ENCODE results near the gene CCDC120.
A peak's percentile ranks its signal among the peaks of the same experiment; 100 is the strongest.

The CCDC120 gene

GRCh38 chrX:49066278-49066677 lies 7.5 kb downstream of the CCDC120 start:
- Histone ChIP-seq H3K4me3 (ENCODE audit: low read length) (no peak overlapping the region), H3K27me3 (ENCODE audit: control insufficient read depth, insufficient read depth, low read length) (no peaks in the 10 kb centered on the region), H3K4me1 (ENCODE audit: control insufficient read depth, insufficient read depth, low read length) (no peaks in the 10 kb centered on the region), H3K9ac (ENCODE audit: low read length) (no peak overlapping the region), H3K36me3 (ENCODE audit: control insufficient read depth, insufficient read depth, low read length) (no peaks in the 10 kb centered on the region), H3K9me3 (ENCODE audit: control insufficient read depth, low read length) (no peaks in the 10 kb centered on the region)

GRCh38 chrX:49066690-49067089 lies 7.9 kb downstream of the CCDC120 start:
- Histone ChIP-seq H3K36me3 (ENCODE audit: control insufficient read depth, insufficient read depth, low read length) (no peaks in the 10 kb centered on the region), H3K27me3 (ENCODE audit: control insufficient read depth, insufficient read depth, low read length) (no peaks in the 10 kb centered on the region), H3K9ac (ENCODE audit: low read length) (no peak overlapping the region), H3K4me1 (ENCODE audit: control insufficient read depth, insufficient read depth, low read length) (peaks cover 1% of the 10 kb centered on the region), H3K4me3 (ENCODE audit: low read length) (no peak overlapping the region), H3K9me3 (ENCODE audit: control insufficient read depth, low read length) (no peaks in the 10 kb centered on the region)

- Histone ChIP-seq H3K9ac (ENCODE audit: low read length) (no peak overlapping the region), H3K4me3 (ENCODE audit: low read length) (no peak overlapping the region), H3K4me1 (ENCODE audit: control insufficient read depth, insufficient read depth, low read length) (peaks cover 7% of the 10 kb centered on the region), H3K27me3 (ENCODE audit: control insufficient read depth, insufficient read depth, low read length) (no peaks in the 10 kb centered on the region), H3K36me3 (ENCODE audit: control insufficient read depth, insufficient read depth, low read length) (no peaks in the 10 kb centered on the region), H3K9me3 (ENCODE audit: control insufficient read depth, low read length) (no peaks in the 10 kb centered on the region)
Observed at GRCh38 chrX:49067285-49068120, 8.7 kb downstream of the CCDC120 start.

- Histone ChIP-seq H3K36me3 (ENCODE audit: control insufficient read depth, insufficient read depth, low read length) (no peaks in the 10 kb centered on the region), H3K4me3 (ENCODE audit: low read length) (no peak overlapping the region), H3K9ac (ENCODE audit: low read length) (no peak overlapping the region), H3K4me1 (ENCODE audit: control insufficient read depth, insufficient read depth, low read length) (peaks cover 15% of the 10 kb centered on the region), H3K27me3 (ENCODE audit: control insufficient read depth, insufficient read depth, low read length) (no peaks in the 10 kb centered on the region), H3K9me3 (ENCODE audit: control insufficient read depth, low read length) (no peaks in the 10 kb centered on the region)
Observed at GRCh38 chrX:49069038-49069437, 10.2 kb downstream of the CCDC120 start.

GRCh38 chrX:49070988-49071387 lies 12.2 kb downstream of the CCDC120 start:
- Histone ChIP-seq H3K9ac (ENCODE audit: low read length) (no peak overlapping the region), H3K36me3 (ENCODE audit: control insufficient read depth, insufficient read depth, low read length) (no peaks in the 10 kb centered on the region), H3K4me3 (ENCODE audit: low read length) (no peak overlapping the region), H3K4me1 (ENCODE audit: control insufficient read depth, insufficient read depth, low read length) (peaks cover 18% of the 10 kb centered on the region), H3K27me3 (ENCODE audit: control insufficient read depth, insufficient read depth, low read length) (no peaks in the 10 kb centered on the region), H3K9me3 (ENCODE audit: control insufficient read depth, low read length) (no peaks in the 10 kb centered on the region)

- Histone ChIP-seq H3K9me3 (ENCODE audit: control insufficient read depth, low read length) (no peaks in the 10 kb centered on the region), H3K4me3 (ENCODE audit: low read length) (no peak overlapping the region)
Observed at GRCh38 chrX:49071877-49072711, 13.3 kb downstream of the CCDC120 start.

GRCh38 chrX:49072712-49073095 lies 13.9 kb downstream of the CCDC120 start:
- Histone ChIP-seq H3K4me1 (ENCODE audit: control insufficient read depth, insufficient read depth, low read length) (peaks cover 18% of the 10 kb centered on the region), H3K36me3 (ENCODE audit: control insufficient read depth, insufficient read depth, low read length) (no peaks in the 10 kb centered on the region), H3K9ac (ENCODE audit: low read length) (peak overlapping the region; percentile 8), H3K4me3 (ENCODE audit: low read length) (no peak overlapping the region), H3K27me3 (ENCODE audit: control insufficient read depth, insufficient read depth, low read length) (no peaks in the 10 kb centered on the region), H3K9me3 (ENCODE audit: control insufficient read depth, low read length) (no peaks in the 10 kb centered on the region)

More at GRCh38 chrX:49071877-49072711, 13.3 kb downstream of the CCDC120 start:
- peaks cover 18% of the 10 kb centered on the region for H3K4me1 ChIP-seq (ENCODE audit: control insufficient read depth, insufficient read depth, low read length)
- no peaks in the 10 kb centered on the region for H3K36me3 ChIP-seq (ENCODE audit: control insufficient read depth, insufficient read depth, low read length)
- H3K9ac ChIP-seq (ENCODE audit: low read length): peak overlapping the region; percentile 8
- no peaks in the 10 kb centered on the region for H3K27me3 ChIP-seq (ENCODE audit: control insufficient read depth, insufficient read depth, low read length)

- peak within 1 kb of the TSS; percentile 34 for H3K9ac ChIP-seq (ENCODE audit: low read length)
- H3K9me3 ChIP-seq (ENCODE audit: control insufficient read depth, low read length): no peaks in the 10 kb centered on the region
- peaks cover 23% of the 10 kb centered on the region for H3K4me1 ChIP-seq (ENCODE audit: control insufficient read depth, insufficient read depth, low read length)
- no peaks in the 10 kb centered on the region for H3K36me3 ChIP-seq (ENCODE audit: control insufficient read depth, insufficient read depth, low read length)
- peak within 1 kb of the TSS; percentile 60 for H3K4me3 ChIP-seq (ENCODE audit: low read length)
- no peaks in the 10 kb centered on the region for H3K27me3 ChIP-seq (ENCODE audit: control insufficient read depth, insufficient read depth, low read length)
Observed at GRCh38 chrX:49073601-49074575, 15.1 kb downstream of the CCDC120 start, which contains the start of gene PRAF2. Gene PRAF2, minus strand, starts transcription at chrX:49074002. Its CDS starts 15 bp downstream, at chrX:49073987.

GRCh38 chrX:49075347-49075746 lies 16.5 kb downstream of the CCDC120 start:
- H3K36me3 ChIP-seq (ENCODE audit: control insufficient read depth, insufficient read depth, low read length): no peaks in the 10 kb centered on the region
- no peak overlapping the region for H3K4me3 ChIP-seq (ENCODE audit: low read length)
- peaks cover 25% of the 10 kb centered on the region for H3K4me1 ChIP-seq (ENCODE audit: control insufficient read depth, insufficient read depth, low read length)
- H3K27me3 ChIP-seq (ENCODE audit: control insufficient read depth, insufficient read depth, low read length): no peaks in the 10 kb centered on the region
- no peak overlapping the region for H3K9ac ChIP-seq (ENCODE audit: low read length)
- no peaks in the 10 kb centered on the region for H3K9me3 ChIP-seq (ENCODE audit: control insufficient read depth, low read length)

GRCh38 chrX:49077941-49078340 lies 19.1 kb downstream of the CCDC120 start:
- H3K9me3 ChIP-seq (ENCODE audit: control insufficient read depth, low read length): no peaks in the 10 kb centered on the region
- H3K36me3 ChIP-seq (ENCODE audit: control insufficient read depth, insufficient read depth, low read length): no peaks in the 10 kb centered on the region
- H3K27me3 ChIP-seq (ENCODE audit: control insufficient read depth, insufficient read depth, low read length): no peaks in the 10 kb centered on the region
- H3K4me1 ChIP-seq (ENCODE audit: control insufficient read depth, insufficient read depth, low read length): peaks cover 16% of the 10 kb centered on the region
- no peak overlapping the region for H3K9ac ChIP-seq (ENCODE audit: low read length)
- no peak overlapping the region for H3K4me3 ChIP-seq (ENCODE audit: low read length)

Measured in mucosa of stomach (tissue), 1 donor.